Pancreas (tissue), 10 donors: ENCODE measurements around the gene CLSTN2. TPM values are rescaled to one million over a fixed set of nuclear protein-coding genes. Genes with fewer than 3 reads are reported as not detected.
A peak's percentile ranks its signal among the peaks of the same experiment; 100 is the strongest.

Experiments used
- ATAC-seq, 4 donors: fragments of 200-7000 bp; cut with Tn5 transposase; one replicate each; pipeline versions ENCODE4 v1.8.0 to v1.9.1; 2020; ENCODE audit warnings: mild to moderate bottlenecking in 4 of 4, moderate library complexity in 4 of 4
- DNase-seq, 6 donors: peaks; one replicate each; pipeline ENCODE4 v3.0.0-alpha.2; 2020
- FAIRE-seq: peaks from 2 replicates; lab custom pipeline; 2012; peaks lifted over from hg19 to GRCh38; lab: Jason Lieb, UNC
- H3K27ac ChIP-seq, 4 donors: fragments of 200-600 bp; sonication (generic); 1 replicate in 3 of 4; 2 replicates in 1 of 4; pipeline versions ENCODE4 v1.5.0 to v1.8.0; 2020
- H3K27me3 ChIP-seq, 4 donors: fragments of 200-600 bp; one replicate each; pipeline ENCODE4 v1.8.0; 2021
- H3K36me3 ChIP-seq, 3 donors: fragments of 200-600 bp; sonication (generic) in 1 of 3; one replicate each; pipeline versions ENCODE4 v1.5.0 to v1.8.0; 2020 to 2021
- H3K4me1 ChIP-seq, 3 donors: fragments of 200-600 bp; one replicate each; pipeline ENCODE4 v1.8.0; 2021
- H3K4me3 ChIP-seq, 4 donors: fragments of 200-600 bp; sonication (generic) in 2 of 4; one replicate each; pipeline versions ENCODE4 v1.5.0 to v1.8.0; 2020 to 2021
- H3K9me3 ChIP-seq, 4 donors: fragments of 200-600 bp; one replicate each; pipeline ENCODE4 v1.8.0; 2021
- CTCF ChIP-seq, 4 donors: fragments of 200-600 bp; sonication (generic) in 3 of 4; IDR thresholded peaks; one replicate each; pipeline versions ENCODE4 v1.5.0 to v1.8.0; 2021; ENCODE audit warnings: antibody characterized with exemption in 4 of 4
- WGBS, 2 donors: extraction: QIAGEN DNeasy Blood & Tissue Kit; methylation state at CpG; one replicate each; pipeline ENCODE4 v1.1.7; 2013; 5-methylcytosine and 5-hydroxymethylcytosine counted together
- intact Hi-C, 3 donors: fragments of 100-400 bp; cut with DNase I; formaldehyde crosslinking; loops; one replicate each; pipeline versions ENCODE4 v1.11.1 to v1.14.2; 2022
- polyA plus RNA-seq, 2 donors: library from polyadenylated mRNA; stranded (reverse); fragments of 200-250 nt; gene quantifications; one replicate each; pipeline ENCODE4 v1.2.3, GENCODE V29; 2013
- total RNA-seq, 6 donors: library from RNA; stranded (reverse); fragmentation: NEBNext Ultra II Directional in 4 of 6; extraction: Animal tissue kit (Norgen Biotek cat#: 25700) in 4 of 6; gene quantifications; one replicate each; pipeline versions ENCODE4 v1.2.1 to v1.2.4, GENCODE V29; 2021 to 2023
- donor health status: healthy with polysubstance abuse.
- donor health status: DM: no; HTN: no; CAD: no; lungs with moderate emphysema.
- donor health status: DM: no; HTN: no; CAD: no.
- donor health status: control.
- donor health status: control.
- donor health status: Bipolar disorder and iron deficiency.
- donor health status: DM: yes; HTN: yes; CAD: no.
- donor health status: DM: no; HTN: no; CAD: no.
- donor health status: DM: no; HTN: no; CAD: no.
- donor health status: DM: yes; HTN: yes; CAD: no.

CLSTN2 gene
- total and polyA plus RNA-seq, 8 donors: 0.65 to 9.3 (median 2.9) TPM

GRCh38 chr3:139994891-139995290, 59.9 kb downstream of the CLSTN2 start:
- no peak overlapping the region for H3K27ac ChIP-seq
- no peaks in the 10 kb centered on the region for H3K4me1 ChIP-seq
- no peak for FAIRE-seq
- no peak for TF ChIP-seq CTCF (IDR thresholded peaks at IDR 0.05)
- no peaks in the 10 kb centered on the region for H3K9me3 ChIP-seq
- H3K36me3 ChIP-seq: no peaks in the 10 kb centered on the region
- DNase-seq: no peak
- ATAC-seq: no peak
- H3K27me3 ChIP-seq: no peaks in the 10 kb centered on the region
- no peak overlapping the region for H3K4me3 ChIP-seq
- 48 to 51% methylated on average over 3 of the region's 3 CpGs for WGBS, 2 donors
- intact Hi-C loops: no loop called here

- intact Hi-C loops: no loop called here
Observed at GRCh38 chr3:140004271-140004670, 69.3 kb downstream of the CLSTN2 start.

GRCh38 chr3:140006331-140006730, 71.3 kb downstream of the CLSTN2 start:
- no peaks in the 10 kb centered on the region for H3K27me3 ChIP-seq
- no peak overlapping the region for H3K4me3 ChIP-seq
- TF ChIP-seq CTCF (IDR thresholded peaks at IDR 0.05): no peak
- intact Hi-C loops: no loop called here
- ATAC-seq (no peak), FAIRE-seq (no peak), DNase-seq (no peak)
- H3K9me3 ChIP-seq: no peaks in the 10 kb centered on the region
- peaks cover 6 to 11% (median 10%) of the 10 kb centered on the region in 3 donors for H3K4me1 ChIP-seq
- no peaks in the 10 kb centered on the region for H3K36me3 ChIP-seq
- WGBS, 2 donors: 9 to 23% methylated on average over 2 of the region's 2 CpGs
- H3K27ac ChIP-seq: no peak overlapping the region

More at GRCh38 chr3:140004271-140004670, 69.3 kb downstream of the CLSTN2 start:
- H3K4me1 ChIP-seq: peaks cover 4 to 8% (median 6%) of the 10 kb centered on the region in 3 donors
- H3K4me3 ChIP-seq: no peak overlapping the region
- no peak for TF ChIP-seq CTCF (IDR thresholded peaks at IDR 0.05)
- H3K36me3 ChIP-seq: no peaks in the 10 kb centered on the region
- H3K27ac ChIP-seq: no peak overlapping the region
- H3K9me3 ChIP-seq: no peaks in the 10 kb centered on the region
- FAIRE-seq (no peak), ATAC-seq (no peak), DNase-seq (no peak)
- no peaks in the 10 kb centered on the region for H3K27me3 ChIP-seq

- no peak overlapping the region for H3K4me3 ChIP-seq
- H3K4me1 ChIP-seq: peaks cover 6 to 11% (median 10%) of the 10 kb centered on the region in 3 donors
- H3K27me3 ChIP-seq: no peaks in the 10 kb centered on the region
- no peak overlapping the region for H3K27ac ChIP-seq
- DNase-seq (no peak), ATAC-seq (no peak), FAIRE-seq (no peak)
- no peaks in the 10 kb centered on the region for H3K36me3 ChIP-seq
- H3K9me3 ChIP-seq: no peaks in the 10 kb centered on the region
- 85 to 95% methylated on average over 4 of the region's 4 CpGs for WGBS, 2 donors
- intact Hi-C loops: no loop called here
- no peak for TF ChIP-seq CTCF (IDR thresholded peaks at IDR 0.05)
Observed at GRCh38 chr3:140007081-140007480, 72.1 kb downstream of the CLSTN2 start.

- 67 to 76% methylated on average over 7 of the region's 7 CpGs for WGBS, 2 donors
- DNase-seq: no peak
- no peak for TF ChIP-seq CTCF (IDR thresholded peaks at IDR 0.05)
- Histone ChIP-seq H3K27me3 (no peaks in the 10 kb centered on the region), H3K36me3 (no peaks in the 10 kb centered on the region), H3K4me1 (peaks cover 6 to 11% (median 10%) of the 10 kb centered on the region in 3 donors), H3K9me3 (no peaks in the 10 kb centered on the region), H3K27ac (no peak overlapping the region), H3K4me3 (no peak overlapping the region)
- intact Hi-C loops: no loop called here
- ATAC-seq: peak in 1 of 4 donors; percentile 17
- no peak for FAIRE-seq
Observed at GRCh38 chr3:140007911-140008869, 73.2 kb downstream of the CLSTN2 start.
